AG04449 (cell line): ENCODE data around the gene ANO8.

ENCODE experiments used
- CTCF ChIA-PET: fragments of 350-600 bp; formaldehyde crosslinking; extraction: SDS; loops from one replicate; lab custom pipeline; 2021; ENCODE audit warnings: antibody characterized with exemption; lab: Yijun Ruan, JAX
- POLR2A ChIA-PET: fragments of 400-600, 350-600 bp; formaldehyde crosslinking; extraction: SDS; loops from one replicate; lab custom pipeline; 2020; ENCODE audit warnings: antibody characterized with exemption, inconsistent platforms; lab: Yijun Ruan, JAX
- DNase-seq: peaks from one replicate; pipeline ENCODE4 v3.0.0-alpha.2; 2010; ENCODE audit warnings: low read depth, low spot score
- H3K4me3 ChIP-seq: 2 replicates; pipeline ENCODE4 v1.5.1; 2011; ENCODE audit warnings: low read depth, mild to moderate bottlenecking, control low read depth, low read length
- TF ChIP-seq, protein P1 (sequence below): IDR thresholded peaks from one replicate; pipeline ENCODE4 v1.5.1; 2011; ENCODE audit warnings: mild to moderate bottlenecking, moderate library complexity, low read length, control low read depth, inconsistent platforms; ENCODE audit not compliant: insufficient read depth; ENCODE audit errors: missing control alignments

The ANO8 gene

DNA sequence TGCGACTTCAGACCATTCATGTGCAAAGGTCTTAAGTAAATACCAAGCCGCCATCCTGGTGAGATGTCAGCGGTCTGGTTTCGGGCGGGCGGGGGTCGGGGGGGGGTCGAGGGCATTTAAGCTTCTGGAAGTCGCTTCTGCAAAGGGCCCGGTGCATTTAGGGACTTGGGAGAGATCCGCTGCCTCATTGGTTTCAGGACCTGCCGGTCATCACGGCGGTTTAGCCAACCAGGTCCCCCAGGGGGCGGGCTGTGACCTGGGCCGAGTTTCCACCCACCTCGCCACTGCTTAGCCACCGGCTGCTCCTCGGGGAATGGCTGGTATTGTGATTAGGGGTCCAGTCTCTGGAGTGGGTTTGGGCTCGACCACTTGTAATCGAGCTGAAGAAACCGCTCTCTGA lies 45.2 kb downstream of the ANO8 start:
- no peak for DNase-seq
- H3K4me3 ChIP-seq, result peak overlapping the region; percentile 26
- ChIA-PET CTCF (interaction anchor here (1.3 to 8.4 kb wide), 4 partner anchors 13 to 99 kb away, joined by 4 to 103 read pairs (median 8); partner anchors contain the start of gene BABAM1), POLR2A (interaction anchor here (0.6 kb wide), 1 partner anchor 570 kb away, joined by 3 read pairs; the partner anchor contains the start of gene RPL18A)
- TF ChIP-seq, protein P1, sequence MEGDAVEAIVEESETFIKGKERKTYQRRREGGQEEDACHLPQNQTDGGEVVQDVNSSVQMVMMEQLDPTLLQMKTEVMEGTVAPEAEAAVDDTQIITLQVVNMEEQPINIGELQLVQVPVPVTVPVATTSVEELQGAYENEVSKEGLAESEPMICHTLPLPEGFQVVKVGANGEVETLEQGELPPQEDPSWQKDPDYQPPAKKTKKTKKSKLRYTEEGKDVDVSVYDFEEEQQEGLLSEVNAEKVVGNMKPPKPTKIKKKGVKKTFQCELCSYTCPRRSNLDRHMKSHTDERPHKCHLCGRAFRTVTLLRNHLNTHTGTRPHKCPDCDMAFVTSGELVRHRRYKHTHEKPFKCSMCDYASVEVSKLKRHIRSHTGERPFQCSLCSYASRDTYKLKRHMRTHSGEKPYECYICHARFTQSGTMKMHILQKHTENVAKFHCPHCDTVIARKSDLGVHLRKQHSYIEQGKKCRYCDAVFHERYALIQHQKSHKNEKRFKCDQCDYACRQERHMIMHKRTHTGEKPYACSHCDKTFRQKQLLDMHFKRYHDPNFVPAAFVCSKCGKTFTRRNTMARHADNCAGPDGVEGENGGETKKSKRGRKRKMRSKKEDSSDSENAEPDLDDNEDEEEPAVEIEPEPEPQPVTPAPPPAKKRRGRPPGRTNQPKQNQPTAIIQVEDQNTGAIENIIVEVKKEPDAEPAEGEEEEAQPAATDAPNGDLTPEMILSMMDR, result no peak

DNA sequence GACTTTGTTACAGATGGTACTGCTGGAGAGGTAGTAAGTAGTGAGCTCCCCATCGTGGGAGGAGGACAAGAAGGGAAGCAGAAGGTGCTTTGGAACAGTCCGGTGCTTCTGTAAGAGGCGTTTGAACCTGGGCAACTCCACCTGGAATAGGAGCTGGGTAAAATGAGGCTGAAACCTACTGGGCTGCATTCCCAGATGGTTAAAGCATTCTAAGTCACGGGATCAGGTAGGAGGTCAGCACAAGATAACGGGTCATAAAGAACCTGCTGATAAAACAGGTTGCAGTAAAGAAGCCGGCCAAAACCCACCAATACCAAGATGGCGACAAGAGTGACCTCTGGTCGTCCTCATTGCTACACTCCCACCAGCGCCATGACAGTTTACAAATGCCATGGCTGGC lies 47.9 kb downstream of the ANO8 start:
- TF ChIP-seq, protein P1, result no peak
- ChIA-PET POLR2A (no interaction called here), CTCF (interaction anchor here (1.4 to 1.9 kb wide), 3 partner anchors 20 to 221 kb away, joined by 3 to 8 read pairs (median 5); partner anchors contain the start of gene BABAM1)
- H3K4me3 ChIP-seq, result no peak overlapping the region
- DNase-seq, result no peak

DNA sequence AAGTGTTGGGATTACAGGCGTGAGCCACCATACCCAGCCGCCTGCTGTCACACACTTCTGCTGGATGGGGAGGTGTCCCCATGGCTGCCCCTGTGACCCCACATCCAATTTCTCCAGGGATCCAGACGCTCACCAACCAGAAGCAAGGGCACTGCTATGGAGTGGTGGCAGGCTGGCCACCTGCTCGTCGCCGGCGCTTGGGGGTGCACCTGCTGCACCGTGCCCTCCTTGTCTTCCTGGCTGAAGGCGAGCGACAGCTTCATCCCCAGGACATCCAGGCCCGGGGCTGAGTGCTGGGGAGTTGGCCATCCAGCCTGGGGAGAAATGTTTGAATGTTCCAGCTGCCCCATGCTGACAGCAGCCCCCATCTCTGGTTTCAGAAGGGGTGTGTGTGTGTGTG lies 48.4 kb downstream of the ANO8 start:
- CTCF ChIA-PET, result interaction anchor here (1.4 to 6.9 kb wide), 4 partner anchors 19 to 221 kb away, joined by 3 to 44 read pairs (median 6); partner anchors contain the start of gene BABAM1
- H3K4me3 ChIP-seq, result no peak overlapping the region
- no peak for DNase-seq
- POLR2A ChIA-PET, result no interaction called here
- TF ChIP-seq, protein P1, result no peak

DNA sequence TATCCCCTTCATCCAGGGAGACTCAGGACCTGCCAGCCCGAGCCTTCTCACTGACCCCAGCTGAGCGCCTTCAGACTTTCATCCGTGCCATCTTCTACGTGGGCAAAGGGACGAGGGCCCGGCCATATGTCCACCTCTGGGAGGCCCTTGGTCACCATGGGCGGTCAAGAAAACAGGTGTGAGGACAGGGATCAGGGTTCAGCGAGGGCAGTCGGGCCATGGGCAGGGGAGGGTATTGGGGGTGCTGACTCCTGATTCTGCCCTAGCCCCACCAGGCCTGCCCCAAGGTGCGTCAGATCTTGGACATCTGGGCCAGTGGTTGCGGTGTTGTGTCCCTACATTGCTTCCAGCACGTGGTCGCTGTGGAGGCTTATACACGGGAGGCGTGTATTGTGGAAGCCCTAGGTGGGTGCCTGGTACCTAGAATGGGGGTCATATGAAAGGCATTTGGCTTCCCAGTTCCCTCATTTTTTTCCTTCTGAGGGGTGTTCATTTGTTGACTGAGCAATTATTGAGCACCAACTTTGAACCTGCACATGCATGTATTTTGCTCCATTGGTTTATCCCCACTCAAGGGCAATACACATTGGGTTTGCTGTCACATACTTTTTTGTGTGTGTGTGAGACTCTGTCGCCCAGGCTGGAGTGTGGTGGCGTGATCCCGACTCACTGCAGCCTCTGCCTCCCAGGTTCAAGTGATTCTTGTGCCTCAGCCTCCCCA lies 49.1 kb downstream of the ANO8 start:
- CTCF ChIA-PET, result interaction anchor here (0.6 to 6.9 kb wide), 4 partner anchors 80 to 220 kb away, joined by 3 to 44 read pairs (median 4); no protein-coding TSS in a partner anchor
- H3K4me3 ChIP-seq, result no peak overlapping the region
- no peak for DNase-seq
- POLR2A ChIA-PET, result no interaction called here
- TF ChIP-seq, protein P1, result no peak

DNA sequence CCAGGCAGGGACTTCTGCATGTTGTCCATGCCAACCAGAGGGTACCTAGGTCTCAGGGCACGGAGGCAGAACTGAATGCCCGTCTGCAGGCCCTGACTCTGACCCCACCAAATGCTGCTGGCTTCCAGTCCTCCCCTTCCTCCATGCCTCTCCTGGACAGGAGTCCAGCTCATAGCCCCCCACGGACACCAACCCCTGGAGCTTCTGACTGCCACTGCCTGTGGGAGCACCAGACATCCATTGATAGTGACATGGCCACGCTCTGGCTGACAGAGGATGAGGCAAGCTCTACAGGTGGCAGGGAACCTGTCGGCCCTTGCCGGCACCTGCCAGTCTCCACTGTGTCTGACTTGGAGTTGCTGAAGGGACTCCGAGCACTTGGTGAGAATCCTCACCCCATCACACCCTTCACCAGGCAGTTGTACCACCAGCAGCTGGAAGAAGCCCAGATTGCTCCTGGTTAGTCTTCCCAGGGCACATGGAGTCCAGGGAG lies 51.1 kb downstream of the ANO8 start:
- POLR2A ChIA-PET, result no interaction called here
- no peak for DNase-seq
- H3K4me3 ChIP-seq, result no peak overlapping the region
- TF ChIP-seq, protein P1, result no peak
- CTCF ChIA-PET, result interaction anchor here (0.7 to 6.9 kb wide), 24 partner anchors 8 to 511 kb away, joined by 3 to 80 read pairs (median 4); partner anchors contain the start of genes BABAM1, MRPL34 and USHBP1

DNA sequence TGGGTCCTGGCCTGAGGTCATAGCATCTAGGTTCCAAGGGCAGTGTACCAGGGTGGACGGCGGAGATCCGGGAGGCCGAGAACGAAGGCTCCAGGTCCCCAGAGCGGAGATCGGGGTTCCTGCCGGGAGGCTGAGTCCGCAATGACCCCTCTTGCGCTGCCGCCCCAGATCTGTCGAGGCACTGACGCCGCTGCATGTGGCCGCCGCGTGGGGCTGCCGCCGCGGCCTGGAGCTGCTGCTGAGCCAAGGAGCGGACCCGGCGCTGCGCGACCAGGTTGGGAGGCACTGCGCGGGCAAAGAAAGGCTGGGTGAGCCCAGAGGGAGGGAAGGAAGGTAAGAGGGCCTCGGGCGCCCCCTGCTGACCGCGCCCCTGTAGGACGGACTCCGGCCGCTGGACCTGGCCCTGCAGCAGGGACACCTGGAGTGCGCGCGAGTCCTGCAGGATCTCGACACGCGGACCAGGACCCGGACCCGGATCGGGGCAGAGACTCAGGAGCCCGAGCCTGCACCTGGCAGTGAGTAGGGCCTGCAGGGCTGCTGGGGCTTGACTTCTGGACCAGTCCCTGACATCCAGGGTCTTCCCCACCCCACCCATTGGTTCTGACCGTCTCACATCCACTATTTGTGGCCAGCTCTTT lies 52.0 kb downstream of the ANO8 start:
- DNase-seq, result no peak
- CTCF ChIA-PET, result interaction anchor here (0.8 to 6.9 kb wide), 28 partner anchors 9 to 510 kb away, joined by 3 to 80 read pairs (median 4); partner anchors contain the start of genes BABAM1, MRPL34, OCEL1 and USHBP1
- POLR2A ChIA-PET, result no interaction called here
- TF ChIP-seq, protein P1, result peak; percentile 98
- H3K4me3 ChIP-seq, result peak overlapping the region; percentile 45
